Activated CD8-positive, alpha-beta memory T cell treated with anti-CD3 and anti-CD28 coated beads for 1 hour (primary cell): ENCODE measurements around the gene CITED4.
"Not testable (repeated sequence)": the region's sequence is repeated elsewhere in the genome, so short reads cannot be mapped to it uniquely, and the experiment has no call there.

Experiments used
- DNase-seq, 2 donors: peaks; one replicate each; pipeline ENCODE4 v3.0.0-alpha.2; 2020; ENCODE audit warnings: low read depth in 1 of 2; ENCODE audit errors: extremely low read depth in 1 of 2

Gene CITED4

GRCh38 chr1:40862008-40862863 lies at the start of gene CITED4:
Gene CITED4 (minus strand): TSS chr1:40862363. CDS start chr1:40862127, 236 bp downstream.
- DNase-seq = peak; percentile 85 to 93

- DNase-seq = no peak
Measured at GRCh38 chr1:40911105-40911504, 48.9 kb upstream of the CITED4 start.

GRCh38 chr1:40909281-40909680 lies 47.1 kb upstream of the CITED4 start:
- no peak for DNase-seq

GRCh38 chr1:40908350-40908749 lies 46.2 kb upstream of the CITED4 start:
- DNase-seq = no peak

- no peak for DNase-seq
Measured at GRCh38 chr1:40907899-40908298, 45.7 kb upstream of the CITED4 start.

- DNase-seq = no peak
Measured at GRCh38 chr1:40906781-40907400, 44.7 kb upstream of the CITED4 start.

- no peak for DNase-seq
Measured at GRCh38 chr1:40905061-40905460, 42.9 kb upstream of the CITED4 start.

GRCh38 chr1:40903106-40903505 lies 40.9 kb upstream of the CITED4 start:
- DNase-seq = no peak

- DNase-seq = no peak
Measured at GRCh38 chr1:40901886-40902852, 40.0 kb upstream of the CITED4 start.

GRCh38 chr1:40899230-40899870 lies 37.2 kb upstream of the CITED4 start:
- no peak for DNase-seq

GRCh38 chr1:40898431-40898901 lies 36.3 kb upstream of the CITED4 start:
- DNase-seq = no peak

GRCh38 chr1:40897513-40897912 lies 35.4 kb upstream of the CITED4 start:
- no peak for DNase-seq

GRCh38 chr1:40896482-40896881 lies 34.3 kb upstream of the CITED4 start:
- no peak for DNase-seq

GRCh38 chr1:40895601-40896000 lies 33.4 kb upstream of the CITED4 start:
- no peak for DNase-seq

- not testable (repeated sequence) for DNase-seq
Measured at GRCh38 chr1:40894858-40895257, 32.7 kb upstream of the CITED4 start.

- no peak for DNase-seq
Measured at GRCh38 chr1:40894455-40894854, 32.3 kb upstream of the CITED4 start.

- no peak for DNase-seq
Measured at GRCh38 chr1:40893946-40894345, 31.8 kb upstream of the CITED4 start.

- DNase-seq = no peak
Measured at GRCh38 chr1:40892354-40892753, 30.2 kb upstream of the CITED4 start.

GRCh38 chr1:40890771-40891170 lies 28.6 kb upstream of the CITED4 start:
- no peak for DNase-seq

- no peak for DNase-seq
Measured at GRCh38 chr1:40887652-40888051, 25.5 kb upstream of the CITED4 start.

- no peak for DNase-seq
Measured at GRCh38 chr1:40887012-40887378, 24.8 kb upstream of the CITED4 start.
